PC-9 (cell line): ENCODE results near the gene LY6G5B.

ENCODE experiments used
- CTCF ChIP-seq: fragments of 200-600 bp; sonication (generic); conservative IDR thresholded peaks from 2 replicates; pipeline ENCODE4 v1.6.1; 2017; ENCODE audit warnings: mixed run types, antibody characterized with exemption, mild to moderate bottlenecking, moderate library complexity
- EZH2 ChIP-seq: fragments of 200-600 bp; sonication (generic); IDR thresholded peaks from 2 replicates; pipeline ENCODE4 v1.8.0; 2017; ENCODE audit warnings: antibody characterized with exemption, low read depth

GRCh38 chr6:31659649-31660380, 10.0 kb upstream of the LY6G5B start:
- TF ChIP-seq CTCF = no peak
- TF ChIP-seq EZH2 = no peak
